ENCODE results near the gene CATSPERD. TPM values are rescaled to one million over a fixed set of nuclear protein-coding genes. Genes with fewer than 3 reads are reported as not detected.

The CATSPERD gene
- total and polyA plus RNA-seq, 9 of the 15 experiments (the other 6 are each of a cell fraction or from before 2014, with no cell fraction given): not detected

DNA sequence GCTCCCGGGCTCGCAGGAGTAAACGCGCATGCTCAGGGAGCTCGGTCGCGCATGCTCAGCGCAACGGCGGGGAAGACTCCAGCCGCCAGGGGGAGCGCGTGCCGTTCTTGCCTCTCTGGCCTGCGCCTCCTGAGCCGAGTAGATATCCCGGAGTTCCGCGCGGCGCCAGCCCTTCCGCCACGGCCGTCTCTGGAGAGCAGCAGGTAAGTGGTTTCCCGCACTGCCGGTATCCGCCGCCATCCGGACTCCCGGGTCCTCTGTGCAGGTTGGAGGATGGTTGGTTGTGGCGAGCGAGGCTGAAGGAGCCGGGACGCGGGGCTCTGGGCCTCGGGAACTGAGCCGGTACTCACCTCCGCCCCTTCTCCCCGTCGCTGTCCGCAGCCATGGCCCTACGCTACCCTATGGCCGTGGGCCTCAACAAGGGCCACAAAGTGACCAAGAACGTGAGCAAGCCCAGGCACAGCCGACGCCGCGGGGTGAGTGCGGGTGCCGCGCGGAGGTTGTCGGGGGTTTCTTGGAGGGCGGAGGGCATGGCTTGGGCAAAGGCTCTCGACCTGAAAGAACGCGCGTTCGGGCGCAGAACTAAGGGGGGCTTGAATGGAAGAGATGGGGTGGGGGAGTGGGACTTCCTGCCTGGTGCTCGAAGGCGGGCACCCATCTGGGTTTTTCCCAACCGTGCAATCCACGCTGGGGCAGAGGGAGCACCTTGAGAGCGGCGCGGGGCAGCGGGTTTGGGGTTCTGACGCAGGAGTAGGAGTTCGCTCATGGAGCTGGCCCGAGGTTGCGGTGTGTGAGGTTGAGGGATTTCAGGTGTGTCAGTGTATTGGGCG, 30.1 kb upstream of the CATSPERD start, which contains the start of gene RPL36 (continued):
- no peak for TF ChIP-seq FOS (IDR thresholded peaks at IDR 0.05; ENCODE audit: extremely low read depth, insufficient read length)
- TF ChIP-seq CEBPZ (IDR thresholded peaks at IDR 0.05; ENCODE audit: borderline replicate concordance, low read depth, low read length): no peak
- TF ChIP-seq GATAD2B (IDR thresholded peaks at IDR 0.05; ENCODE audit: borderline replicate concordance): 0 out of 2 replicates have a peak, but pooled peaks have one; percentile 36
- TF ChIP-seq MXI1 (IDR thresholded peaks at IDR 0.05; ENCODE audit: low read depth, low read length): 0 out of 2 replicates have a peak, but pooled peaks have one; percentile 11
- no peak for TF ChIP-seq PURB (CRISPR knock-in tag; IDR thresholded peaks at IDR 0.05; ENCODE audit: low read depth)
- peak; percentile 60; the same call in 1 of the 2 replicates for TF ChIP-seq SMAD3 (CRISPR knock-in tag; conservative IDR thresholded peaks at IDR 0.05)
- TF ChIP-seq HOXB6 (CRISPR knock-in tag; IDR thresholded peaks at IDR 0.05; ENCODE audit: borderline replicate concordance): no peak
- no peak for TF ChIP-seq E2F4 (CRISPR knock-in tag; IDR thresholded peaks at IDR 0.05; ENCODE audit: low read depth)
- TF ChIP-seq, protein P1, sequence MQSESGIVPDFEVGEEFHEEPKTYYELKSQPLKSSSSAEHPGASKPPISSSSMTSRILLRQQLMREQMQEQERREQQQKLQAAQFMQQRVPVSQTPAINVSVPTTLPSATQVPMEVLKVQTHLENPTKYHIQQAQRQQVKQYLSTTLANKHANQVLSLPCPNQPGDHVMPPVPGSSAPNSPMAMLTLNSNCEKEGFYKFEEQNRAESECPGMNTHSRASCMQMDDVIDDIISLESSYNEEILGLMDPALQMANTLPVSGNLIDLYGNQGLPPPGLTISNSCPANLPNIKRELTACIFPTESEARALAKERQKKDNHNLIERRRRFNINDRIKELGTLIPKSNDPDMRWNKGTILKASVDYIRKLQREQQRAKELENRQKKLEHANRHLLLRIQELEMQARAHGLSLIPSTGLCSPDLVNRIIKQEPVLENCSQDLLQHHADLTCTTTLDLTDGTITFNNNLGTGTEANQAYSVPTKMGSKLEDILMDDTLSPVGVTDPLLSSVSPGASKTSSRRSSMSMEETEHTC (IDR thresholded peaks at IDR 0.05): no peak
- TF ChIP-seq RHOXF2B (CRISPR knock-in tag; conservative IDR thresholded peaks at IDR 0.05): 0 out of 2 replicates have a peak, but pooled peaks have one; percentile 64
- TF ChIP-seq MAFK (IDR thresholded peaks at IDR 0.05; ENCODE audit: low read length): no peak
- TF ChIP-seq YY1 (IDR thresholded peaks at IDR 0.05; ENCODE audit: borderline replicate concordance in 1 of 3, control insufficient read depth in 1 of 3, extremely low read depth in 1 of 3, insufficient read depth in 3 of 3, insufficient read length in 1 of 3, insufficient replicate concordance in 2 of 3, low read depth in 1 of 3, low read length in 2 of 3): peak in 2 of 3 experiments; percentile 72 to 76
- TF ChIP-seq, protein P2, sequence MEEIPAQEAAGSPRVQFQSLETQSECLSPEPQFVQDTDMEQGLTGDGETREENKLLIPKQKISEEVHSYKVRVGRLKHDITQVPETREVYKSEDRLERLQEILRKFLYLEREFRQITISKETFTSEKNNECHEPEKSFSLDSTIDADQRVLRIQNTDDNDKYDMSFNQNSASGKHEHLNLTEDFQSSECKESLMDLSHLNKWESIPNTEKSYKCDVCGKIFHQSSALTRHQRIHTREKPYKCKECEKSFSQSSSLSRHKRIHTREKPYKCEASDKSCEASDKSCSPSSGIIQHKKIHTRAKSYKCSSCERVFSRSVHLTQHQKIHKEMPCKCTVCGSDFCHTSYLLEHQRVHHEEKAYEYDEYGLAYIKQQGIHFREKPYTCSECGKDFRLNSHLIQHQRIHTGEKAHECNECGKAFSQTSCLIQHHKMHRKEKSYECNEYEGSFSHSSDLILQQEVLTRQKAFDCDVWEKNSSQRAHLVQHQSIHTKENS (CRISPR knock-in tag; IDR thresholded peaks at IDR 0.05): no peak
- TF ChIP-seq, protein P3, sequence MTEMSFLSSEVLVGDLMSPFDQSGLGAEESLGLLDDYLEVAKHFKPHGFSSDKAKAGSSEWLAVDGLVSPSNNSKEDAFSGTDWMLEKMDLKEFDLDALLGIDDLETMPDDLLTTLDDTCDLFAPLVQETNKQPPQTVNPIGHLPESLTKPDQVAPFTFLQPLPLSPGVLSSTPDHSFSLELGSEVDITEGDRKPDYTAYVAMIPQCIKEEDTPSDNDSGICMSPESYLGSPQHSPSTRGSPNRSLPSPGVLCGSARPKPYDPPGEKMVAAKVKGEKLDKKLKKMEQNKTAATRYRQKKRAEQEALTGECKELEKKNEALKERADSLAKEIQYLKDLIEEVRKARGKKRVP (CRISPR knock-in tag; IDR thresholded peaks at IDR 0.05): peak; percentile 27; the same call in 1 of the 2 replicates
- no peak for TF ChIP-seq PPARD (CRISPR knock-in tag; IDR thresholded peaks at IDR 0.05)
- peak; percentile 74 for TF ChIP-seq HNRNPLL (IDR thresholded peaks at IDR 0.05; ENCODE audit: low read depth, low read length, poor library complexity, severe bottlenecking)

Data from K562 (cell line).